Measurements from ENCODE around the gene ELFN1. TPM values are rescaled to one million over a fixed set of nuclear protein-coding genes. Genes with fewer than 3 reads are reported as not detected.

ELFN1 gene
- total RNA-seq, 2 donors from 2014 or later: 0.33 to 1.3 TPM

- H3K27ac ChIP-seq: no peak overlapping the region
- DNase-seq: no peak
- no peaks in the 10 kb centered on the region for H3K4me1 ChIP-seq
- H3K27me3 ChIP-seq: no peaks in the 10 kb centered on the region
- H3K36me3 ChIP-seq (replicated peaks in 1 of 2; ENCODE audit: insufficient read depth in 1 of 2, low read depth in 2 of 2): no peaks in the 10 kb centered on the region
- no peak overlapping the region for H3K4me3 ChIP-seq
- ATAC-seq: no peak
- TF ChIP-seq POLR2A (IDR thresholded peaks at IDR 0.05) (no peak), CTCF (IDR thresholded peaks at IDR 0.05) (no peak)
- 76 to 80% methylated on average over 11 of the region's 11 CpGs for WGBS, 2 donors
- intact Hi-C loops (cut with DNase I): no loop called here
- H3K9me3 ChIP-seq: peaks cover 0 to 6% (median 0%) of the 10 kb centered on the region in 3 donors
Measured at GRCh38 chr7:1700086-1700485, 30.0 kb downstream of the ELFN1 start.

DNA sequence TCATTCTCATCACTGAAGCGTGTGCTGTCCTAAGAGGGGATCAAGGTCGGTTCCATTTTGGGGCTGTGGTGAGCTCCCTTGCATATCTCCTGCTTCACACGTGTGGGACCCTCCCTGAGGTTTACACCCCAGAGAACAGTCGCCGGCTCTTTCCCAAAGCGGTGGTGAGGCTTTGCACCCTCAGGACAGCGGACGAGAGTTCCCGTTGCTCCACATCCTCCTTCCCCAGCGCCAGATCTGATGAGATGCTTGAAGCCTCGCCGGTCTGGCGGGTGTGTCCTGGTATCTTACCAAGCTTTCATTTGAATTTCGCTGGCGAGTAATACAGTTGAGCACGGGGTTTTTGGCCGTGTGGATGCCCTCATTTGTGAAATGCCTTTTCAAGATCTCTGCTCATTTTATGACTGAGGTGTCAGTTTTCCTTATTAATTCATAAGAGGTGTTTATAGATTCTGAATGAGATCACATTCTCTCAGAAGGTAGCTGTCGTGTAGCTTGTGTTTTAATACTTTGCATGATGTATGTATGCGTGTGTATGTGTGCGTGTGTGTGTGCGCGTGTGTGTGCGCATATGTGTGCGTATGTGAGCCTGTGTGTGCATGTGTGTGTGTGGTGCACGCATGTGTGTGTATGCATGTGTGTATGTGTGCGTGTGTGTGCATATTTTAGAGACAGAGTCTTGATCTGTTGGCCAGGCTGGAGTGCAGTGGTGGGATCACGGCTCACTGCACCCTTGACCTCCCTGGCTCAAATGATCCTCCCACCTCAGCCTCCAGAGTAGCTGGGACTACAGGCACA is 30.7 kb downstream of the ELFN1 start:
- WGBS, 2 donors: 82 to 85% methylated on average over 27 of the region's 27 CpGs
- H3K27ac ChIP-seq: no peak overlapping the region
- DNase-seq: no peak

GRCh38 chr7:1702652-1703051 is 32.6 kb downstream of the ELFN1 start:
- 88 to 91% methylated on average over 4 of the region's 4 CpGs for WGBS, 2 donors
- ATAC-seq: no peak
- no peak overlapping the region for H3K27ac ChIP-seq
- peaks cover 0 to 6% (median 0%) of the 10 kb centered on the region in 3 donors for H3K9me3 ChIP-seq
- no peak for TF ChIP-seq CTCF (IDR thresholded peaks at IDR 0.05)
- no peak for TF ChIP-seq POLR2A (IDR thresholded peaks at IDR 0.05)
- H3K36me3 ChIP-seq (replicated peaks in 1 of 2; ENCODE audit: insufficient read depth in 1 of 2, low read depth in 2 of 2): no peaks in the 10 kb centered on the region
- no peaks in the 10 kb centered on the region for H3K4me1 ChIP-seq
- intact Hi-C loops (cut with DNase I): no loop called here
- no peak overlapping the region for H3K4me3 ChIP-seq
- DNase-seq: no peak
- H3K27me3 ChIP-seq: no peaks in the 10 kb centered on the region

More for the DNA sequence above, 30.7 kb downstream of the ELFN1 start:
- no peaks in the 10 kb centered on the region for H3K4me1 ChIP-seq
- H3K36me3 ChIP-seq (replicated peaks in 1 of 2; ENCODE audit: insufficient read depth in 1 of 2, low read depth in 2 of 2): no peaks in the 10 kb centered on the region
- peaks cover 0 to 6% (median 0%) of the 10 kb centered on the region in 3 donors for H3K9me3 ChIP-seq
- ATAC-seq: no peak
- no peaks in the 10 kb centered on the region for H3K27me3 ChIP-seq
- TF ChIP-seq CTCF (IDR thresholded peaks at IDR 0.05) (no peak), POLR2A (IDR thresholded peaks at IDR 0.05) (no peak)
- intact Hi-C loops (cut with DNase I): no loop called here
- H3K4me3 ChIP-seq: no peak overlapping the region

DNA sequence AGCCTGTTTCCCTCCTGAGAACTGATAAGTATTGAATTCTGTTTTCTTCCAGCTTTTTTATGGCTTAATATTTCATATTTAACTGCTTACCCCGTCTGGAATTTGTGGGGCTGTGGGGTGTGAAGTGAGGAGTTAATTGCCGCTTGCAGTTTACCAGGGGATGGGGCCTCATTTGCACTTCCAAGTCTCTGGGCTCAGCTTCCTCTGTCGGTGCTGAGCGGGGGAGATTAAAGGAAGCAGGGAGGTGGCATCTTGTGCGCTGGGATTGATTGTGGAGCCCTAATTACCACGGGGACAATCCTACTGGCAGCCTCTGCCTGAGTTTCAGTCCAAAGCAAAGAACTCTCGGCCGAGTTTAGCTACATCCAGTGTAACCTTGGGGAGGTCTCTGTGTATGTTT is 33.4 kb downstream of the ELFN1 start:
- Histone ChIP-seq H3K27me3 (no peaks in the 10 kb centered on the region), H3K4me1 (no peaks in the 10 kb centered on the region), H3K36me3 (replicated peaks in 1 of 2; ENCODE audit: insufficient read depth in 1 of 2, low read depth in 2 of 2) (no peaks in the 10 kb centered on the region), H3K4me3 (no peak overlapping the region), H3K9me3 (peaks cover 0 to 6% (median 0%) of the 10 kb centered on the region in 3 donors), H3K27ac (no peak overlapping the region)
- TF ChIP-seq CTCF (IDR thresholded peaks at IDR 0.05) (no peak), POLR2A (IDR thresholded peaks at IDR 0.05) (no peak)
- WGBS, 2 donors: 32 to 63% methylated on average over 7 to 8 of the region's 8 CpGs
- ATAC-seq: no peak
- DNase-seq: no peak
- intact Hi-C loops (cut with DNase I): no loop called here

Data from body of pancreas (tissue), 4 donors.